ENCODE results near the gene CHCHD3. TPM values are rescaled to one million over a fixed set of nuclear protein-coding genes. Genes with fewer than 3 reads are reported as not detected.

The CHCHD3 gene
- total and polyA plus RNA-seq, 2 of the 4 experiments (the other 2 are of a cell fraction), result 56.9 to 141 TPM

- peak; percentile 69 for ATAC-seq (ENCODE audit: low read depth)
- WGBS, 2 experiments (ENCODE audit: extremely low coverage in 2 of 2, insufficient read length in 1 of 2), result no CpG with 5 or more reads among the region's 2 CpGs
Observed at GRCh38 chr7:132738254-132738653, 343.6 kb downstream of the CHCHD3 start.

More at GRCh38 chr7:132738254-132738653, 343.6 kb downstream of the CHCHD3 start:
- Histone ChIP-seq H2BK5ac (ENCODE audit: low read depth, low read length, poor library complexity, severe bottlenecking) (no peak overlapping the region), H3K18ac (ENCODE audit: low read depth, low read length) (no peak overlapping the region), H2BK120ac (ENCODE audit: low read depth, low read length) (no peak overlapping the region), H3K14ac (replicated peaks; ENCODE audit: low read depth, low read length) (no peak overlapping the region), H3K27me3 (ENCODE audit: control insufficient read depth, insufficient read depth, low read length) (peaks cover 2% of the 10 kb centered on the region), H3K23ac (ENCODE audit: low read depth, low read length) (no peak overlapping the region), H3K4ac (ENCODE audit: low read depth, low read length) (no peak overlapping the region), H3K79me1 (ENCODE audit: low read depth in 1 of 2, low read length in 2 of 2) (no peaks in the 10 kb centered on the region), H3K9me1 (ENCODE audit: insufficient read depth, low read length) (no peaks in the 10 kb centered on the region), H3K27ac (ENCODE audit: insufficient read depth, low read length) (no peak overlapping the region), H3K9me3 (ENCODE audit: control insufficient read depth, insufficient read depth, low read length) (peaks cover 3% of the 10 kb centered on the region; the same call in 1 of the 2 replicates), H2AK9ac (replicated peaks; ENCODE audit: low read depth, low read length, poor library complexity) (no peak overlapping the region), H2BK15ac (ENCODE audit: low read depth, low read length) (no peak overlapping the region), H3K4me3 (ENCODE audit: insufficient read depth, low read depth, low read length) (no peak overlapping the region), H3K4me1 (ENCODE audit: control insufficient read depth, insufficient read depth, low read length) (peaks cover 4% of the 10 kb centered on the region; the same call in 1 of the 2 replicates), H4K20me1 (ENCODE audit: insufficient read depth, low read length) (no peaks in the 10 kb centered on the region), H3K56ac (ENCODE audit: extremely low read depth, insufficient read depth, low read length) (no peak overlapping the region), H4K5ac (ENCODE audit: low read depth, low read length) (no peak overlapping the region), H3K9ac (ENCODE audit: low read depth, low read length) (no peak overlapping the region), H2BK20ac (ENCODE audit: low read depth, low read length) (no peak overlapping the region), H3K4me2 (ENCODE audit: low read depth, low read length) (no peak overlapping the region), H2AFZ (replicated peaks; ENCODE audit: low read length, poor library complexity) (no peak overlapping the region), H2AK5ac (ENCODE audit: low read depth, low read length) (no peak overlapping the region), H4K8ac (ENCODE audit: low read depth in 2 of 2, low read length in 2 of 2) (no peak overlapping the region), H3K36me3 (ENCODE audit: control insufficient read depth, insufficient read depth, low read length) (no peaks in the 10 kb centered on the region), H4K91ac (ENCODE audit: insufficient read depth, low read depth, low read length) (no peak overlapping the region)
- intact Hi-C loops (cut with micrococcal nuclease), result no loop called here
- peak; percentile 92 for DNase-seq
- dilution Hi-C loops (cut with HindIII; ENCODE audit: low sequenced_read_pairs, unreplicated experiment), result no loop called here
- TF ChIP-seq, protein P1, sequence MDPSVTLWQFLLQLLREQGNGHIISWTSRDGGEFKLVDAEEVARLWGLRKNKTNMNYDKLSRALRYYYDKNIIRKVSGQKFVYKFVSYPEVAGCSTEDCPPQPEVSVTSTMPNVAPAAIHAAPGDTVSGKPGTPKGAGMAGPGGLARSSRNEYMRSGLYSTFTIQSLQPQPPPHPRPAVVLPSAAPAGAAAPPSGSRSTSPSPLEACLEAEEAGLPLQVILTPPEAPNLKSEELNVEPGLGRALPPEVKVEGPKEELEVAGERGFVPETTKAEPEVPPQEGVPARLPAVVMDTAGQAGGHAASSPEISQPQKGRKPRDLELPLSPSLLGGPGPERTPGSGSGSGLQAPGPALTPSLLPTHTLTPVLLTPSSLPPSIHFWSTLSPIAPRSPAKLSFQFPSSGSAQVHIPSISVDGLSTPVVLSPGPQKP (IDR thresholded peaks at IDR 0.05; ENCODE audit: borderline replicate concordance, low read depth, low read length), result no peak
- TF ChIP-seq FOS (IDR thresholded peaks at IDR 0.05; ENCODE audit: low read depth, low read length) (0 out of 2 replicates have a peak, but pooled peaks have one; percentile 43), BHLHE40 (IDR thresholded peaks at IDR 0.05; ENCODE audit: low read depth, low read length) (0 out of 2 replicates have a peak, but pooled peaks have one; percentile 17)
- TF ChIP-seq, protein P2, sequence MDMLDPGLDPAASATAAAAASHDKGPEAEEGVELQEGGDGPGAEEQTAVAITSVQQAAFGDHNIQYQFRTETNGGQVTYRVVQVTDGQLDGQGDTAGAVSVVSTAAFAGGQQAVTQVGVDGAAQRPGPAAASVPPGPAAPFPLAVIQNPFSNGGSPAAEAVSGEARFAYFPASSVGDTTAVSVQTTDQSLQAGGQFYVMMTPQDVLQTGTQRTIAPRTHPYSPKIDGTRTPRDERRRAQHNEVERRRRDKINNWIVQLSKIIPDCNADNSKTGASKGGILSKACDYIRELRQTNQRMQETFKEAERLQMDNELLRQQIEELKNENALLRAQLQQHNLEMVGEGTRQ (IDR thresholded peaks at IDR 0.05; ENCODE audit: low read depth, low read length), result peak; percentile 81
- in situ Hi-C loops (cut with MboI; ENCODE audit: low sequenced_read_pairs), result no loop called here
- CTCF ChIA-PET, result no interaction called here
- POLR2A ChIA-PET (ENCODE audit: unreplicated experiment), result no interaction called here
- BruUV-seq (replicated peaks), result no TSS peak
